H1 (cell line): ENCODE measurements around the gene CLCN5. TPM values are rescaled to one million over a fixed set of nuclear protein-coding genes. Genes with fewer than 3 reads are reported as not detected.

ENCODE experiments used
- CTCF ChIA-PET: fragments of 300-600 bp; sonication (Branson Sonifier 250); formaldehyde crosslinking; loops from one replicate; lab custom pipeline; 2021; ENCODE audit not compliant: partially characterized antibody; lab: Charles Lee
- POLR2A ChIA-PET: fragments of 300-600 bp; sonication (Branson Sonifier 250); formaldehyde crosslinking; loops from one replicate; lab custom pipeline; 2021; ENCODE audit warnings: inconsistent platforms; ENCODE audit not compliant: partially characterized antibody; lab: Charles Lee
- DNase-seq, 2 experiments: peaks; one replicate each; pipeline versions ENCODE4 v3.0.0 to v3.0.0-alpha.2; 2010 to 2022; ENCODE audit warnings: low spot score in 2 of 2, low read depth in 1 of 2, mixed read lengths in 1 of 2
- FAIRE-seq: peaks from 2 replicates; lab custom pipeline; 2011; peaks lifted over from hg19 to GRCh38; lab: Jason Lieb, UNC
- H2AFZ ChIP-seq: 2 replicates; pipeline ENCODE4 v1.8.1; 2012; ENCODE audit warnings: low read length, inconsistent platforms
- H2AK5ac ChIP-seq: 2 replicates; pipeline ENCODE4 v1.6.1; 2013; ENCODE audit warnings: low read depth, low read length
- H2BK120ac ChIP-seq: replicated peaks from 2 replicates; pipeline ENCODE3; 2013; ENCODE audit warnings: low read depth, low read length, inconsistent platforms
- H2BK12ac ChIP-seq: 2 replicates; pipeline ENCODE4 v1.6.1; 2013; ENCODE audit warnings: low read depth, low read length
- H2BK15ac ChIP-seq: 2 replicates; pipeline ENCODE4 v1.6.1; 2013; ENCODE audit warnings: low read length
- H2BK20ac ChIP-seq: 2 replicates; pipeline ENCODE4 v1.6.1; 2013; ENCODE audit warnings: low read length
- H2BK5ac ChIP-seq: 2 replicates; pipeline ENCODE4 v1.6.1; 2013; ENCODE audit warnings: low read depth, low read length
- H3K14ac ChIP-seq: 2 replicates; pipeline ENCODE4 v1.6.1; 2013; ENCODE audit warnings: inconsistent platforms; ENCODE audit not compliant: insufficient read length
- H3K18ac ChIP-seq: 2 replicates; pipeline ENCODE4 v1.6.1; 2013; ENCODE audit warnings: low read length; ENCODE audit errors: extremely low read depth
- H3K23ac ChIP-seq: 2 replicates; pipeline ENCODE4 v1.6.1; 2013; ENCODE audit warnings: inconsistent platforms; ENCODE audit not compliant: insufficient read length
- H3K23me2 ChIP-seq: 2 replicates; pipeline ENCODE4 v1.6.1; 2013; ENCODE audit warnings: low read depth, low read length
- H3K27ac ChIP-seq: 2 replicates; pipeline ENCODE4 v1.6.1; 2011; ENCODE audit warnings: low read depth, low read length, inconsistent platforms
- H3K27me3 ChIP-seq, 4 experiments: replicated peaks in 1 of 4; 1 replicate in 1 of 4; 2 replicates in 3 of 4; pipeline versions ENCODE4 v1.6.1 to v1.8.1; 2011 to 2013; ENCODE audit warnings: low read length in 3 of 4, mild to moderate bottlenecking in 3 of 4, inconsistent platforms in 2 of 4, mixed read lengths in 2 of 4, moderate library complexity in 1 of 4; ENCODE audit not compliant: control insufficient read depth in 3 of 4, insufficient read depth in 3 of 4; ENCODE audit errors: extremely low read depth in 1 of 4
- H3K36me3 ChIP-seq, 4 experiments: 2 replicates each; pipeline versions ENCODE4 v1.6.1 to v1.8.1; 2011 to 2013; ENCODE audit warnings: mild to moderate bottlenecking in 4 of 4, low read length in 3 of 4, moderate library complexity in 2 of 4, control low read depth in 1 of 4, inconsistent platforms in 1 of 4; ENCODE audit not compliant: insufficient read depth in 4 of 4, control insufficient read depth in 2 of 4
- H3K4ac ChIP-seq: replicated peaks from 2 replicates; pipeline ENCODE3; 2013; ENCODE audit warnings: low read length, low read depth, mixed read lengths, inconsistent platforms; ENCODE audit not compliant: insufficient read length
- H3K4me1 ChIP-seq, 4 experiments: replicated peaks in 1 of 4; 1 replicate in 1 of 4; 2 replicates in 3 of 4; pipeline versions ENCODE4 v1.6.1 to v1.8.1; 2011 to 2013; ENCODE audit warnings: low read length in 3 of 4, inconsistent platforms in 2 of 4, mixed read lengths in 1 of 4; ENCODE audit not compliant: insufficient read depth in 4 of 4, control insufficient read depth in 3 of 4
- H3K4me2 ChIP-seq, 2 experiments: 2 replicates each; pipeline versions ENCODE4 v1.6.1 to v1.8.1; 2011 to 2013; ENCODE audit warnings: low read depth in 2 of 2, low read length in 2 of 2, control low read depth in 1 of 2, inconsistent platforms in 1 of 2, mild to moderate bottlenecking in 1 of 2; ENCODE audit not compliant: insufficient read depth in 1 of 2
- H3K4me3 ChIP-seq, 4 experiments: fragments of 200-600, 300-600 bp in 1 of 4; sonication (generic), shearing (Covaris generic), sonication (Bioruptor Twin) in 1 of 4; 2 replicates each; pipeline versions ENCODE4 v1.5.1 to v1.8.1; 2011 to 2016; ENCODE audit warnings: low read length in 4 of 4, low read depth in 3 of 4, control low read depth in 2 of 4, inconsistent platforms in 2 of 4, mild to moderate bottlenecking in 2 of 4, mixed read lengths in 1 of 4, moderate library complexity in 1 of 4; ENCODE audit not compliant: insufficient read depth in 2 of 4; ENCODE audit errors: extremely low read depth in 1 of 4
- H3K56ac ChIP-seq: replicated peaks from 2 replicates; pipeline ENCODE3; 2013; ENCODE audit warnings: low read depth, mild to moderate bottlenecking, mixed read lengths, low read length, inconsistent platforms; ENCODE audit not compliant: insufficient read length
- H3K79me1 ChIP-seq: 2 replicates; pipeline ENCODE4 v1.6.1; 2013; ENCODE audit warnings: low read depth, low read length, control low read depth
- H3K79me2 ChIP-seq, 2 experiments: 2 replicates each; pipeline versions ENCODE4 v1.6.1 to v1.8.1; 2012 to 2013; ENCODE audit warnings: low read length in 2 of 2, mild to moderate bottlenecking in 2 of 2, inconsistent platforms in 1 of 2; ENCODE audit not compliant: insufficient read depth in 2 of 2, control insufficient read depth in 1 of 2
- H3K9ac ChIP-seq, 4 experiments: replicated peaks in 1 of 4; 1 replicate in 1 of 4; 2 replicates in 3 of 4; pipeline versions ENCODE4 v1.6.1 to v1.8.1; 2011 to 2013; ENCODE audit warnings: low read depth in 3 of 4, low read length in 3 of 4, control low read depth in 2 of 4, mild to moderate bottlenecking in 2 of 4, moderate library complexity in 2 of 4, inconsistent platforms in 1 of 4; ENCODE audit errors: extremely low read depth in 1 of 4
- H3K9me3 ChIP-seq, 2 experiments: 2 replicates each; pipeline versions ENCODE4 v1.6.1 to v1.8.1; 2012 to 2013; ENCODE audit warnings: mild to moderate bottlenecking in 2 of 2, moderate library complexity in 2 of 2, control low read depth in 1 of 2, inconsistent platforms in 1 of 2, low read depth in 1 of 2, low read length in 1 of 2, mixed read lengths in 1 of 2; ENCODE audit not compliant: insufficient read depth in 2 of 2
- H4K20me1 ChIP-seq, 2 experiments: replicated peaks in 1 of 2; 2 replicates each; pipeline versions ENCODE3 to v1.8.1; 2011 to 2013; ENCODE audit warnings: inconsistent platforms in 2 of 2, low read length in 2 of 2, mild to moderate bottlenecking in 1 of 2; ENCODE audit not compliant: insufficient read depth in 2 of 2, control insufficient read depth in 1 of 2
- H4K5ac ChIP-seq: 2 replicates; pipeline ENCODE4 v1.6.1; 2013; ENCODE audit warnings: low read length, low read depth, mixed read lengths, inconsistent platforms; ENCODE audit not compliant: insufficient read length
- H4K8ac ChIP-seq: 2 replicates; pipeline ENCODE4 v1.8.0; 2013; ENCODE audit warnings: mild to moderate bottlenecking, moderate library complexity, low read length, inconsistent platforms; ENCODE audit not compliant: insufficient read depth; ENCODE audit errors: extremely low read depth
- H4K91ac ChIP-seq: replicated peaks from 2 replicates; pipeline ENCODE3; 2013; ENCODE audit warnings: low read length, mixed read lengths, inconsistent platforms; ENCODE audit not compliant: insufficient read length
- BCL11A ChIP-seq, 2 experiments: IDR thresholded peaks; one replicate each; pipeline ENCODE4 v1.6.1; 2011; ENCODE audit warnings: low read depth in 2 of 2, low read length in 2 of 2, mild to moderate bottlenecking in 2 of 2
- CBX8 ChIP-seq: fragments of 300-800, 300-1000 bp; sonication (generic); IDR thresholded peaks from 2 replicates; pipeline ENCODE4 v1.7.1; 2016; ENCODE audit warnings: low read depth, low read length, borderline replicate concordance
- WGBS, 2 experiments: shearing (Covaris generic) in 1 of 2; methylation state at CpG; one replicate each; pipeline versions ENCODE4 v1.1.6 to v1.1.7; 2013 to 2015; ENCODE audit warnings: low lambda C conversion rate in 2 of 2, mixed read lengths in 2 of 2, inconsistent platforms in 1 of 2, low coverage in 1 of 2, missing lambda C conversion rate in 1 of 2; ENCODE audit not compliant: insufficient replicate concordance in 2 of 2, insufficient coverage in 1 of 2, insufficient read length in 1 of 2; ENCODE audit errors: extremely low coverage in 1 of 2, missing lambda C conversion rate in 1 of 2; 5-methylcytosine and 5-hydroxymethylcytosine counted together
- polyA plus RNA-seq, 7 experiments: library from polyadenylated mRNA; depleted of rRNA in 3 of 7; stranded (reverse) in 5 of 7; unstranded in 2 of 7; fragments of >200 nt in 5 of 7; fragments of 200-250 nt in 2 of 7; gene quantifications; 1 replicate in 5 of 7; 2 replicates in 1 of 7; 4 replicates in 1 of 7; pipeline versions ENCODE4 v1.2.1 to v1.2.3, GENCODE V29; 2011 to 2013; ENCODE audit warnings: missing spikeins in 2 of 7, mixed read lengths in 2 of 7
- total RNA-seq: library from RNA; stranded (reverse); fragmentation: NEBNext Ultra II Directional; extraction: Animal tissue kit (Norgen Biotek cat#: 25700); gene quantifications from 2 replicates; pipeline ENCODE4 v1.2.1, GENCODE V29; 2021

CLCN5 gene
- total and polyA plus RNA-seq, 2 of the 8 experiments (the other 6 are each of a cell fraction or from before 2014, with no cell fraction given) = 4.2 to 9.7 TPM

- no peak overlapping the region for H3K4me2 ChIP-seq
- H3K56ac ChIP-seq = no peak overlapping the region
- no peaks in the 10 kb centered on the region; the same call in 1 of the 2 replicates for H3K23me2 ChIP-seq
- no peak overlapping the region for H2BK15ac ChIP-seq
- no peak overlapping the region for H2BK20ac ChIP-seq
- DNase-seq = no peak
- H3K36me3 ChIP-seq = no peaks in the 10 kb centered on the region; a peak in 1 of 8 replicates
- H2BK12ac ChIP-seq = no peak overlapping the region
- H3K14ac ChIP-seq = no peak overlapping the region
- WGBS, 2 experiments = 92% methylated on average over 2 of the region's 2 CpGs; no CpG with 5 or more reads in 1 of the 2 experiments
- peaks cover 0 to 5% (median 3%) of the 10 kb centered on the region in 4 experiments; a peak in 2 of 7 replicates for H3K27me3 ChIP-seq
- no peak overlapping the region for H3K9ac ChIP-seq
- no peak overlapping the region for H3K4ac ChIP-seq
- H3K9me3 ChIP-seq = no peaks in the 10 kb centered on the region
- H3K27ac ChIP-seq = no peak overlapping the region
- H2BK120ac ChIP-seq = no peak overlapping the region
- H4K20me1 ChIP-seq = no peaks in the 10 kb centered on the region
- no peak overlapping the region for H4K5ac ChIP-seq
- H3K4me1 ChIP-seq = peaks cover 0 to 5% (median 0%) of the 10 kb centered on the region in 4 experiments; a peak in 3 of 7 replicates
- H3K23ac ChIP-seq = no peak overlapping the region
- H4K91ac ChIP-seq = no peak overlapping the region
- H2AK5ac ChIP-seq = no peak overlapping the region
- H3K79me1 ChIP-seq = no peaks in the 10 kb centered on the region
- no peak overlapping the region for H2AFZ ChIP-seq
- ChIA-PET POLR2A (no interaction called here), CTCF (interaction anchor here (0.6 to 1.3 kb wide), 4 partner anchors 9 to 543 kb away, joined by 3 to 5 read pairs (median 4); partner anchors contain the start of gene CCNB3)
- no peaks in the 10 kb centered on the region for H3K79me2 ChIP-seq
- no peak for FAIRE-seq
- H3K4me3 ChIP-seq = no peak overlapping the region
- no peak overlapping the region for H2BK5ac ChIP-seq
- no peak overlapping the region for H4K8ac ChIP-seq
- no peak overlapping the region for H3K18ac ChIP-seq
- no peak for TF ChIP-seq CBX8
- no peak for TF ChIP-seq BCL11A (IDR thresholded peaks at IDR 0.05; ENCODE audit: low read depth in 2 of 2, low read length in 2 of 2)
- TF ChIP-seq, all 59 proteins: peak for 0
These were observed 2.8 kb downstream of the CLCN5 start for GRCh38 chrX:49925176-49925575.
